HG02678 (cell line): ENCODE data around the gene CDCA4.
"Not testable (repeated sequence)": the region's sequence is repeated elsewhere in the genome, so short reads cannot be mapped to it uniquely, and the experiment has no call there.

Experiments used
- ATAC-seq: cut with Tn5 transposase; IDR thresholded peaks from one replicate; pipeline ENCODE4 v1.9.1; 2021; ENCODE audit warnings: mild to moderate bottlenecking, moderate library complexity; ENCODE audit not compliant: unreplicated experiment

The CDCA4 gene

GRCh38 chr14:105020815-105021655 lies at the start of gene CDCA4:
Gene CDCA4, minus strand, starts transcription at chr14:105021083. Its CDS starts 9,154 bp downstream, at chr14:105011929.
- peak; percentile 82 for ATAC-seq

DNA sequence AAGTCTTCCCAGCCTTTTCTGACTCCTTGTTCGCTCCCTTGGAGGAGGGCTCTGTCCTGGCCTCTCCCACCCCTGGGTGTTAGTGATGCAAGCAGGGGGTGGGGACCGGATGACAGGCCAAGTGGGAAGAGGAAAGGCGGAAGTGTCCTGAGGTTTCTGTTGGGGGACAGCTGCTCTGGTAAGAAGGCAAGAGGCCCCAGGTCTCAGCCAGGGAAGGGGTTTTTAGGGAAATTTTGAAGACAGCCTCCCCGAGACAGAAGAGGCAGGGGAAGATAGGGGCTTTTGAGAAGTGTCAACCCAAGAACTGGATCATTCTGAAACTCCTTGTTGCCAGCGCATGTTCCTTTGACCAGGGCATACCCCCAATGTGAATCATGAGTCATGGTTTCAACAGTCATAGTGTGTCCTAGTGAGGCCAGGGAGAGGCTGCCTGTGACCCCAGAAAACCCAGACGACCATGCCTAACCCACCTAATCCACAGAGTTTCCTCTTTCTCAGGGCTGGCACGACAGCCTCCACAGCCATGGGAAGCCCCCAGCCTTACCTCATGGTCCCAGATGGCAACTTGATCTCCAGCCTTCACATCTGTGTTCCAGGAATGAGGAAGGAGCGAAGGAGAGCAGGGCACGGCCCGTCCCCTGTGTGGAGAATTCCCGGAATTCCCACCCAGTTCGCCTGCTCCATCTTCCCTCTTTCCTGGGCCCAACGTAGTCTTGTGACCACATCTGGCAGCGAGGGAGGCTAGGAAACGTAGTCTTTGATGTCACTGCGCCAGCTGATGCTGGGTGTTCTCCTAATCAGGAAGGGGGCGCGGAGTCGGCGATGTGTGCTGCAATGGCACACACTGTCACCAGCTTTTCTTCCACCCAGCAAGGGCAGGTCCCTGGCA lies 49.2 kb upstream of the CDCA4 start:
- ATAC-seq, result peak; percentile 34

- ATAC-seq, result no peak
These were observed 48.6 kb upstream of the CDCA4 start for GRCh38 chr14:105069522-105069870.

DNA sequence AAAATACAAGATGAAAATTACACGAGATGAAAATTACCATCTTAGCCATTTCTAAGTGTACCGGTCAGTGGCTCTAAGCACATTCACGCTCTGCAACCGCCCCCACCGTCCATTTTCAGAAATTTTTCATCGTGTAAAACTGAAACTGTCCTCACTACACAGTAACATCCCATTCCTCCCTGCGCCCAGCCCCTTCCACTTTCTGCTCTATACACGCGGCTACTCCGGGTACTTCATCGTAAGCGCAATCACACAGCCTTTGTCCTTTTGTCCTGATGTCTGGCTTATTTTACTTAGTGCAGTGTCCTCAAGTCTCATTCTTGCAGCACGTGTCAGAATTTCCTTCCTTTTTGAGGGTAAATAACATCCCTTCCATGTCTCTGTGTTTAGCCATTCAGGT lies 47.9 kb upstream of the CDCA4 start:
- ATAC-seq, result no peak

DNA sequence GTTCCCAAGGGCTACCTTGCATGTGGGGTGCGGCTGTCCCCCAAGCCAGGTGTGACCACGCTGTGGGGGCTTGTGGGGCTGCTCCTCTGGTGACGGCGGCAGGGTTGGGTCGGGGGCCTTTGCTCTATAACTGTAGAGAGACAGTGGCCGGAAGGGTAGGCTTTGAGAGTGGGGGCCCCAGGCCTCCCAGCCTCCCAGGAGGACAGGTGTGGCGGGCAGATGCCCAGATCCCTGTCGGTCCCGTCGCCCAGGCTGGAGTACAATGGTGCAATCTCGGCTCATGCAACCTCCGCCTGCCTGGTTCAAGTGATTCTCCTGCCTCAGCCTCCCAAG lies 47.1 kb upstream of the CDCA4 start:
- no peak for ATAC-seq

- ATAC-seq, result no peak
These were observed 46.5 kb upstream of the CDCA4 start for GRCh38 chr14:105067140-105067968.

GRCh38 chr14:105066240-105067071 lies 45.6 kb upstream of the CDCA4 start:
- no peak for ATAC-seq

GRCh38 chr14:105065280-105066228 lies 44.7 kb upstream of the CDCA4 start, which contains the start of gene GPR132:
Gene GPR132, minus strand, starts transcription at chr14:105065430. Its CDS starts 10,010 bp downstream, at chr14:105055420.
- peak; percentile 55 for ATAC-seq

GRCh38 chr14:105064721-105065143 lies 43.8 kb upstream of the CDCA4 start:
- no peak for ATAC-seq

- ATAC-seq, result no peak
These were observed 43.1 kb upstream of the CDCA4 start for GRCh38 chr14:105064001-105064400.

DNA sequence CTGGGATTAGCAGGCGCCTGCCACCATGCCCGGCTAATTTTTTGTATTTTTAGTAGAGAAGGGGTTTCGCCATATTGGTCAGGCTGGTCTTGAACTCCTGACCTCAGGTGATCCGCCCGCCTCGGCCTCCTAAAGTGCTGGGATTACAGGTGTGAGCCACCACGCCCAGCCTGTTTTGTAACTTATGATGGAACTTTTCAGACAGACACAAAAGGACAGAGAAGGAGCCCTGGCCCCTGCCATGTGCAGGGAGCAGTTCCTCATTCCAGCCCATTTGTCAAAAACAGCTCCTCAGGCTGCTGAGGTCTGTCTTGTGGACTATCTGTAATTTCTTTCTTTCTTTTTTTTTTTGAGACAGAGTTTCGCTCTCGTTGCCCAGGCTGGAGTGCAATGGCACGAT lies 42.6 kb upstream of the CDCA4 start:
- ATAC-seq, result not testable (repeated sequence)

GRCh38 chr14:105063056-105063455 lies 42.2 kb upstream of the CDCA4 start:
- no peak for ATAC-seq

- ATAC-seq, result no peak
These were observed 41.2 kb upstream of the CDCA4 start for GRCh38 chr14:105062048-105062433.

GRCh38 chr14:105061428-105062047 lies 40.7 kb upstream of the CDCA4 start:
- peak; percentile 32 for ATAC-seq

- ATAC-seq, result no peak
These were observed 40.0 kb upstream of the CDCA4 start for GRCh38 chr14:105060751-105061427.

DNA sequence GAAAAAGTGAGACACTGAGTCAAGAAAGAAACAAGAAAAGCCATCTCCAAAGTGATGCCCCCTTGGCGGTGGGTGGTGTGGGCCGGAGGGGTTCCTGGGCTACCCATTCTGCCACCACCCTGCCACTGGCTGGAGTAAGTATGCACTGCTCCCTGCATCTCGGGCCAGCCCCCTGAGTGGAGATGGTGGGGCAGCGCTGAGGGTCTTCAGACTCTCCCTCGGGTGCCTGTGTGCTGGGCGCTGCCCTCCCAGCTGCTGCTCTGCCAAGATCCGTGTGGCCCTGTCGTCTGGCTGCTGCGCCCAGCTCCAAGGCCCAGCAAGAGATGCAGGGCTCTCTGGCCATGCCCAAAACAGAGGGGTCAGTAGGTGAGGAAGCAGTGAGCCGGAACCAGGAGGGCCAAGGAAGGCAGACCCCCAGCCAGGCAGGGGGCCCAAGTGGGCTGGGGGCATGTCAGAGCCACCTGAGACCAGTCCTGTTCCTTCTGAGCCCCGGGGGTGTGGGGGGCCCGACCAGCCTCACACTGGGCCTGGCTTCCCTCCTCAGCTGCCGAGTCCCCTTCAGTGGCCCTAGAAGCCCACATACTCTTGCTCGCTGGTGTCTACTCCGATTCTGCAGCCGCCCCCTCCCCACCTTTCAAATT lies 39.2 kb upstream of the CDCA4 start:
- ATAC-seq, result no peak
